ENCODE data around the gene DLL1. TPM values are rescaled to one million over a fixed set of nuclear protein-coding genes. Genes with fewer than 3 reads are reported as not detected.
"Not testable (repeated sequence)": the region's sequence is repeated elsewhere in the genome, so short reads cannot be mapped to it uniquely, and the experiment has no call there.

DLL1 gene, protein sequence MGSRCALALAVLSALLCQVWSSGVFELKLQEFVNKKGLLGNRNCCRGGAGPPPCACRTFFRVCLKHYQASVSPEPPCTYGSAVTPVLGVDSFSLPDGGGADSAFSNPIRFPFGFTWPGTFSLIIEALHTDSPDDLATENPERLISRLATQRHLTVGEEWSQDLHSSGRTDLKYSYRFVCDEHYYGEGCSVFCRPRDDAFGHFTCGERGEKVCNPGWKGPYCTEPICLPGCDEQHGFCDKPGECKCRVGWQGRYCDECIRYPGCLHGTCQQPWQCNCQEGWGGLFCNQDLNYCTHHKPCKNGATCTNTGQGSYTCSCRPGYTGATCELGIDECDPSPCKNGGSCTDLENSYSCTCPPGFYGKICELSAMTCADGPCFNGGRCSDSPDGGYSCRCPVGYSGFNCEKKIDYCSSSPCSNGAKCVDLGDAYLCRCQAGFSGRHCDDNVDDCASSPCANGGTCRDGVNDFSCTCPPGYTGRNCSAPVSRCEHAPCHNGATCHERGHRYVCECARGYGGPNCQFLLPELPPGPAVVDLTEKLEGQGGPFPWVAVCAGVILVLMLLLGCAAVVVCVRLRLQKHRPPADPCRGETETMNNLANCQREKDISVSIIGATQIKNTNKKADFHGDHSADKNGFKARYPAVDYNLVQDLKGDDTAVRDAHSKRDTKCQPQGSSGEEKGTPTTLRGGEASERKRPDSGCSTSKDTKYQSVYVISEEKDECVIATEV
- polyA plus RNA-seq (ENCODE audit: insufficient read length), result 8.2 TPM
- long read RNA-seq, donor 1, partial matches to known transcripts, result 25 of 38 reads
- long read RNA-seq, donor 1, other reads (novel, unspliced or antisense), result 12 of 38 reads
- long read RNA-seq, donor 2, partial matches to known transcripts, result 0 of 2 reads
- long read RNA-seq, donor 2, other reads (novel, unspliced or antisense), result 0 of 2 reads
- long read RNA-seq, donor 3, partial matches to known transcripts, result 22 of 22 reads
- long read RNA-seq, donor 3, other reads (novel, unspliced or antisense), result 0 of 22 reads
- long read RNA-seq, donor 4, result 0 reads
- long read RNA-seq, donor 5, partial matches to known transcripts, result 14 of 21 reads
- long read RNA-seq, donor 5, other reads (novel, unspliced or antisense), result 6 of 21 reads
- long read RNA-seq, donor 6, result 0 reads
- long read RNA-seq, donor 7, partial matches to known transcripts, result 43 of 45 reads
- long read RNA-seq, donor 7, other reads (novel, unspliced or antisense), result 0 of 45 reads
- long read RNA-seq, donor 8, partial matches to known transcripts, result 0 of 1 reads
- long read RNA-seq, donor 8, other reads (novel, unspliced or antisense), result 0 of 1 reads

- no peak for DNase-seq
These were observed at the start of gene DLL1 for GRCh38 chr6:170290296-170291128. TSS of gene DLL1 (minus strand) at chr6:170291078. CDS start at chr6:170290139, 939 bp downstream.

DNA sequence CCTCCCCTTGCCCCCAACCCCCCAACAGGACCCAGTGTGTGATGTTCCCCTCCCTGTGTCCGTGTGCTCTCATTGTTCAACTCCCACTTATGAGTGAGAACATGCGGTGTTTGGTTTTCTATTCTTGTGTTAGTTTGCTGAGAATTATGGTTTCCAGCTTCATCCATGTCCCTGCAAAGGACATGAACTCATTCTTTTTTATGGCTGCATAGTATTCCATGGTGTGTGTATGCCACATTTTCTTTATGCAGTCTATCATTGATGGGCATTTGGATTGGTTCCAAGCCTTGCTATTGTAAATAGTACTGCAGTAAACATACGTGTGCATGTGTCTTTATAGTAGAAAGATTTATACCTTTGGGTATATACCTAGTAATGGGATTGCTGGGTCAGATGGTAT is 44.3 kb upstream of the DLL1 start:
- not testable (repeated sequence) for DNase-seq

GRCh38 chr6:170329321-170329720 is 38.4 kb upstream of the DLL1 start:
- DNase-seq, result no peak

GRCh38 chr6:170317718-170318117 is 26.8 kb upstream of the DLL1 start:
- DNase-seq, result no peak

GRCh38 chr6:170317076-170317475 is 26.2 kb upstream of the DLL1 start:
- no peak for DNase-seq

DNA sequence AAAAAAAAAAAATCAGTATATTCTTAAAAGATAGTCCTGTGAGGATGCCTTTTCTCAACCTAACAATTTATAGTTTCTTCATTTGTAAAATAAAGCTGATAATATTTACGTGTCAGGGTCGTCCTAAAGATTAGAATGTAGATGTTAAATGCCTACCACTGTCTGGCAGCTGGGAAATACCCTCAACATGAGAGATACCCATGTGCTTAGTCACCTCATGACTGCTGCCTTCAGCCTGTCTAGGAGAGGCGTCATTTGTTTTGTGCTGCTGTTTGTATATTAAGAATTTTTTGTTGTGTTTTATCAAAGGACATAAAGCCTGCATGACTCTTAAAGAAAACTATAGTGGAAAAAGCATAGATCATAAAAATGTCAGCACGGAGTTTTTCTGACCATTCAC is 25.2 kb upstream of the DLL1 start:
- no peak for DNase-seq

- DNase-seq, result no peak
These were observed 24.1 kb upstream of the DLL1 start for GRCh38 chr6:170314983-170315382.

- DNase-seq, result no peak
These were observed 22.9 kb upstream of the DLL1 start for GRCh38 chr6:170313716-170314295.

DNA sequence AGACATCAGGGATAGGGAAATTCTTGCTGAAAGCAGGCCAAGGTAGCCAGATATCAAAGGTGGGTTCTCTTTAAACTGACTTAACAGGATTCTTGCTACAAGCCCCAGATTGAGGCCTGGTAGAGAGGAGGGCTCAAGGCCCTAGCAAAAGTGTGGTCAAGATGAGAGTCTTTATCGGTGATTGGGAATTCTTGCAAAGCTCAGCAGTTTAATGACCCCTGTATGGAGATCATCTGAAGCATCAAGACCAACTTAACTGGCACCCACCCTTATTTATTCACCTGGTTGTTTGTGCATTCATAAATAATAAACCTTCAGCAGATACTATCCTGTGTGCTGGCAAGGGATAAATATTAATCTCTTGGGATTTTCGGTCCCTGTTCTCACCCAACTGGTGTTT is 22.0 kb upstream of the DLL1 start:
- DNase-seq, result no peak

DNA sequence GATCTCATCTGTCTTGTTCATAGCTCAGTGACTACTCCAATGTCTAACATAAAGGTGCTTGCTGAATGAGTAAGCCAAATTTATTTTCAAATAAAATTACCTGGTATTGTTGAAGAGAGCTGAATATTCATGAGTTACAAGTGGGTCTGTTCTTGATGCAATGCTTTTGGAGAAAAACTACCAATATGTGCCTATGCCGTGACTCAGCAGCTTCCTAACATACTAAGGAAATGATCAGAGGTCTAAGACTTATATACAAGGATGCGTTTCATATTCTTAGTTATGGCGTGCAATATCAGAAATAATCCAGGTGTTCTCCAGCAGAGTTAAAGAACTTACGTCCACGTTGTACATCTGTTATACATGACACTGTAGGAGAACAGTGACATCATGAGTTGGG is 20.8 kb upstream of the DLL1 start:
- no peak for DNase-seq

- no peak for DNase-seq
These were observed 17.9 kb upstream of the DLL1 start for GRCh38 chr6:170308761-170309160.

- DNase-seq, result no peak
These were observed 16.2 kb upstream of the DLL1 start for GRCh38 chr6:170307080-170307545.

DNA sequence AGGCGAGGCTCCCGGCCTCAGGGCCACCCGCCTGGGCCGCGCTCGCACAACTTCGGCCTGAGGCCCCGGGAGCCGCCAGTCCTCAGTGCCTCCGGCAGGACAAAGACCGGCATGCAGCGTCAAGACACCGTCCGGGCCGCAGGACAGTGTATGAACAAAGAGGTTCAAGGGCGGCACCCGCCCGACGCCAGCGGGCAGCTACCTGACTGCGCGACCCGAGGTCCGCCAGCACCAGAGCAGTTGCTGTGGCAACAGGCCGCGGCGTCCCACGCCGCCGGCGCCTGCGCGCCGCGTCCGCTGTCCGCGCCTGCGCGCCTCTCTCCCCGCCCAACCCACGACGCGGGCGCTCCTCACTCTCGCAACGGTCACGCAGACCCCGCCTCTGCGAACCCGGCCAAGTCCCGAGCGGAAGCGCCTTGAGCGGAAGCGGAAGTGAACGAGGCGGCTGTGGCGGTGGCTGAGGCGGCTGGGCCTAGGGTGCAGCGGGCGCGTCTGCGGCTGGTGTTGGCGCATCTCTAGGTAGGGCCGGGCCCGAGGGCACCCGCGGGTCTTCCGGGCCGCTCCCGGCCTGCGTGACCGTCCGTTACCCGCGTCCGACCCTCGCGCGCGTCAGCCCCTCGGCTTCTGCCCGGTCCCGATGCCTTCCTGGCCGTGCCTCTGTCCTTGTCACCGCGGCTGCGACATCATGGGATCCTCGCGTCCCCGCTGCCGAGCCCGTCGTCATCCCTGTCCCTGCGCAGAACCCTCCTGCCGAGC is 15.6 kb upstream of the DLL1 start, which contains the start of gene FAM120B:
Gene FAM120B, plus strand, starts transcription at position 435 of the 756 bp plus-strand sequence. CDS start 10,633 bp downstream, outside the sequence.
- peak; percentile 94 for DNase-seq

GRCh38 chr6:170305805-170306323 is 15.0 kb upstream of the DLL1 start:
- DNase-seq, result no peak

- no peak for DNase-seq
These were observed 10.3 kb upstream of the DLL1 start for GRCh38 chr6:170301184-170301583.

DNA sequence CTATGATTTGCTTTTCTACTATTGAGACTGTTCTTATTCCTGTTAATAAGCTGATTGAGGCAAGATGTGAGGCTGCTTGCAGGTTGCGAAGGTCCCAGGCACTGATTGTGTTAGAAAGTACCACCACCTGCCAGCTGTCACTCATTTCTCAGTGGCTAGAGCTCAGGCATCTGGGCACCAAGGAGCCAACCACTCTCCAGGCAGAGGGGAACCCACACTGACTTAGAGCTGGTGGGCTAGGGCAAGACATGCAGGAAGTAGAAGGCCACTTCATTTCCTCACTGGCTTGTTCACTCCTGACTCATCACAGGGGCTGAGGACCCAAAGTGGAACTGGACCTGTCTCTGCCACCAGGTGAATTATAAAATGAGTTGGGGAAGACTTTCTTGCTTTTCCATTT is 7.8 kb upstream of the DLL1 start:
- no peak for DNase-seq

- DNase-seq, result no peak
These were observed 6.9 kb upstream of the DLL1 start for GRCh38 chr6:170297576-170298330.

GRCh38 chr6:170296746-170297575 is 6.1 kb upstream of the DLL1 start:
- no peak for DNase-seq
